ENCODE measurements around the gene DDX56.

DNA sequence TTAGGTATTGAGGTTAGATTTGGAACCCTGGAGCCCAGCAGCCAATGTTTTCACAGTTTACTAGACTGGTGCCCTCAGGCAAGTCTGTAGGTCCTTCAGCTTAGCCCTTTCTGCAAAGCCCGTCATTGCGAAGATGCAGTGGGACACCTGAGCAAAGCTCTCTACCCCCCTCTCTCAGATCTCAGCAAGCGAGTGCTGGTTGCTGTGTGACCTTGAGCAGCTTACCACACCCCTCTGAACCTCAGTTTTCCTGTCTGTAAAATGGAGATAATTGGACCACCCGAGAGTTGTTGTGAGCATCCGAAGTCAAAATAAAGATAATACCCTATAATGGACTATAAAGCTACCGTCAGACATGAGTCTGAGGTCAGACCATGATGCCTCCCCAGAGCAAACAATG lies 36.3 kb downstream of the DDX56 start:
- TF ChIP-seq CTCF (IDR thresholded peaks at IDR 0.05) (no peak), SIN3A (IDR thresholded peaks at IDR 0.05; ENCODE audit: borderline replicate concordance, insufficient read depth, low read depth, low read length) (no peak)
